Fibroblast of peridontal ligament (primary cell): ENCODE data around the gene ITGB5.
"Not testable (repeated sequence)": the region's sequence is repeated elsewhere in the genome, so short reads cannot be mapped to it uniquely, and the experiment has no call there.

ENCODE experiments used
- DNase-seq: peaks from one replicate; pipeline ENCODE4 v3.0.0-alpha.2; 2010; ENCODE audit errors: extremely low read depth

The ITGB5 gene

GRCh38 chr3:124814620-124815421, 72.3 kb downstream of the ITGB5 start:
- no peak for DNase-seq

GRCh38 chr3:124813541-124813940, 73.6 kb downstream of the ITGB5 start:
- no peak for DNase-seq

- DNase-seq = peak; percentile 99
These were observed 74.6 kb downstream of the ITGB5 start for GRCh38 chr3:124812291-124813265.

- DNase-seq = peak; percentile 87
These were observed 75.7 kb downstream of the ITGB5 start for GRCh38 chr3:124811436-124811835.

GRCh38 chr3:124810970-124811369, 76.2 kb downstream of the ITGB5 start:
- no peak for DNase-seq

- no peak for DNase-seq
These were observed 78.1 kb downstream of the ITGB5 start for GRCh38 chr3:124809039-124809438.

GRCh38 chr3:124805671-124806070, 81.5 kb downstream of the ITGB5 start:
- DNase-seq = no peak

GRCh38 chr3:124804875-124805274, 82.3 kb downstream of the ITGB5 start:
- DNase-seq = no peak

GRCh38 chr3:124802702-124803101, 84.5 kb downstream of the ITGB5 start:
- DNase-seq = no peak

GRCh38 chr3:124802061-124802698, 85.0 kb downstream of the ITGB5 start:
- no peak for DNase-seq

GRCh38 chr3:124800511-124801258, 86.5 kb downstream of the ITGB5 start:
- peak; percentile 49 for DNase-seq

- DNase-seq = no peak
These were observed 87.1 kb downstream of the ITGB5 start for GRCh38 chr3:124800076-124800475.

GRCh38 chr3:124799676-124800075, 87.5 kb downstream of the ITGB5 start:
- DNase-seq = no peak

GRCh38 chr3:124797426-124797945, 89.7 kb downstream of the ITGB5 start:
- no peak for DNase-seq

- no peak for DNase-seq
These were observed 90.7 kb downstream of the ITGB5 start for GRCh38 chr3:124796477-124796876.

- DNase-seq = peak; percentile 19
These were observed 94.0 kb downstream of the ITGB5 start for GRCh38 chr3:124793054-124793739.

- peak; percentile 29 for DNase-seq
These were observed 94.7 kb downstream of the ITGB5 start for GRCh38 chr3:124792341-124793040.

- DNase-seq = peak; percentile 99
These were observed 95.5 kb downstream of the ITGB5 start for GRCh38 chr3:124791639-124792151.

GRCh38 chr3:124791142-124791541, 96.0 kb downstream of the ITGB5 start:
- DNase-seq = peak; percentile 91

- DNase-seq = not testable (repeated sequence)
These were observed 98.1 kb downstream of the ITGB5 start for GRCh38 chr3:124789103-124789502.
